HepG2 (cell line): ENCODE results near the gene SKIL. TPM values are rescaled to one million over a fixed set of nuclear protein-coding genes. Genes with fewer than 3 reads are reported as not detected.
A peak's percentile ranks its signal among the peaks of the same experiment; 100 is the strongest.

Experiments used
- ATF1 ChIP-seq: IDR thresholded peaks from 2 replicates; pipeline ENCODE4 v1.6.1; 2016; ENCODE audit warnings: mild to moderate bottlenecking, control low read depth
- ATM ChIP-seq: fragments of 450-650 bp; IDR thresholded peaks from 2 replicates; pipeline ENCODE4 v1.7.1; 2017; ENCODE audit warnings: mild to moderate bottlenecking, borderline replicate concordance
- BRF2 ChIP-seq: sonication (generic); formaldehyde crosslinking; IDR thresholded peaks from 2 replicates; pipeline ENCODE4 v1.8.1; 2022; ENCODE audit warnings: mild to moderate bottlenecking, missing genetic modification reagents
- CSRNP1 ChIP-seq: sonication (generic); formaldehyde crosslinking; IDR thresholded peaks from 2 replicates; pipeline ENCODE4 v1.8.1; 2023; ENCODE audit warnings: mild to moderate bottlenecking, missing genetic modification reagents
- ESRRA ChIP-seq: sonication (generic); formaldehyde crosslinking; IDR thresholded peaks from 2 replicates; pipeline ENCODE4 v1.5.1; 2020; ENCODE audit warnings: mild to moderate bottlenecking, low read depth, missing genetic modification reagents
- EZH2 ChIP-seq: conservative IDR thresholded peaks from 2 replicates; pipeline ENCODE4 v1.6.1; 2012; ENCODE audit warnings: mild to moderate bottlenecking, low read depth, low read length, moderate library complexity
- IRF9 ChIP-seq: sonication (generic); formaldehyde crosslinking; IDR thresholded peaks from 2 replicates; pipeline ENCODE4 v1.8.0; 2022; ENCODE audit warnings: missing genetic modification reagents, mild to moderate bottlenecking, borderline replicate concordance
- KAT8 ChIP-seq: IDR thresholded peaks from 2 replicates; pipeline ENCODE4 v1.6.1; 2016; ENCODE audit warnings: missing genetic modification reagents, missing compliant biosample characterization
- MAZ ChIP-seq, 2 experiments: sonication (generic) in 1 of 2; formaldehyde crosslinking in 1 of 2; IDR thresholded peaks; 2 replicates each; pipeline versions ENCODE4 v1.5.0 to v1.6.1; 2012 to 2020; ENCODE audit warnings: low read depth in 2 of 2, mild to moderate bottlenecking in 2 of 2, borderline replicate concordance in 1 of 2, improper control_type of control experiment in 1 of 2, low read length in 1 of 2, missing genetic modification reagents in 1 of 2, moderate library complexity in 1 of 2
- MTERF4 ChIP-seq: sonication (generic); formaldehyde crosslinking; IDR thresholded peaks from 2 replicates; pipeline ENCODE4 v1.8.0; 2023; ENCODE audit warnings: mild to moderate bottlenecking, missing genetic modification reagents
- NR1H2 ChIP-seq: sonication (generic); formaldehyde crosslinking; IDR thresholded peaks from 2 replicates; pipeline ENCODE4 v1.8.1; 2022; ENCODE audit warnings: low read depth, missing genetic modification reagents, borderline replicate concordance
- TFDP1 ChIP-seq: IDR thresholded peaks from 2 replicates; pipeline ENCODE4 v1.6.1; 2016; ENCODE audit warnings: missing compliant biosample characterization, missing genetic modification reagents, borderline replicate concordance
- ZBTB20 ChIP-seq: sonication (generic); formaldehyde crosslinking; IDR thresholded peaks from 2 replicates; pipeline ENCODE4 v1.8.1; 2023; ENCODE audit warnings: missing genetic modification reagents, low read depth, mild to moderate bottlenecking, borderline replicate concordance
- ZBTB21 ChIP-seq: sonication (generic); formaldehyde crosslinking; IDR thresholded peaks from 2 replicates; pipeline ENCODE4 v1.4.0; 2020; ENCODE audit warnings: missing genetic modification reagents
- ZBTB7B ChIP-seq: sonication (generic); formaldehyde crosslinking; IDR thresholded peaks from 2 replicates; pipeline ENCODE4 v1.4.0; 2020; ENCODE audit warnings: missing genetic modification reagents
- ZC3H13 ChIP-seq: sonication (generic); formaldehyde crosslinking; IDR thresholded peaks from 2 replicates; pipeline ENCODE4 v1.8.1; 2023; ENCODE audit warnings: mild to moderate bottlenecking, missing genetic modification reagents, moderate library complexity
- ZNF10 ChIP-seq: sonication (generic); formaldehyde crosslinking; IDR thresholded peaks from 2 replicates; pipeline ENCODE4 v1.4.0; 2020; ENCODE audit warnings: mild to moderate bottlenecking, low read depth, missing genetic modification reagents, borderline replicate concordance
- ZNF30 ChIP-seq: sonication (generic); formaldehyde crosslinking; IDR thresholded peaks from 2 replicates; pipeline ENCODE4 v1.5.0; 2020; ENCODE audit warnings: mild to moderate bottlenecking, missing genetic modification reagents
- ZNF580 ChIP-seq: IDR thresholded peaks from 2 replicates; pipeline ENCODE4 v1.6.1; 2016; ENCODE audit warnings: low read depth, borderline replicate concordance
- ZNF605 ChIP-seq: sonication (generic); formaldehyde crosslinking; IDR thresholded peaks from 2 replicates; pipeline ENCODE4 v1.8.0; 2022; ENCODE audit warnings: mild to moderate bottlenecking, missing genetic modification reagents
- ZNF704 ChIP-seq: sonication (generic); formaldehyde crosslinking; IDR thresholded peaks from 2 replicates; pipeline ENCODE4 v1.8.1; 2023; ENCODE audit warnings: mild to moderate bottlenecking, inconsistent platforms, moderate library complexity, missing genetic modification reagents, borderline replicate concordance
- ZNF768 ChIP-seq: sonication (generic); formaldehyde crosslinking; IDR thresholded peaks from 2 replicates; pipeline ENCODE4 v1.4.0; 2020; ENCODE audit warnings: missing genetic modification reagents
- polyA plus RNA-seq, 8 experiments: library from polyadenylated mRNA; depleted of rRNA in 3 of 8; stranded (reverse) in 7 of 8; unstranded in 1 of 8; fragments of >200 nt; fragmentation: Illumina TruSeq in 4 of 8; extraction: Trizol in 4 of 8; gene quantifications; 2 replicates each; pipeline versions ENCODE4 v1.2.1 to v1.2.3, GENCODE V29; 2011 to 2016; ENCODE audit warnings: low read depth in 4 of 8, missing spikeins in 1 of 8, mixed read lengths in 1 of 8; ENCODE audit not compliant: insufficient read depth in 1 of 8
- total RNA-seq, 5 experiments: library from RNA; depleted of rRNA; stranded (reverse); fragments of >200 nt; fragmentation: Illumina TruSeq; extraction: Trizol; gene quantifications; 2 replicates each; pipeline ENCODE4 v1.2.3, GENCODE V29; 2016; ENCODE audit warnings: low read depth in 1 of 5

Gene SKIL
- total and polyA plus RNA-seq, 2 of the 13 experiments (the other 11 are each of a cell fraction or from before 2014, with no cell fraction given), result 5.2 to 20.7 TPM

GRCh38 chr3:170426240-170426797 is 68.8 kb downstream of the SKIL start (continued):
- no peak for TF ChIP-seq IRF9 (CRISPR knock-in tag)
- no peak for TF ChIP-seq ESRRA (CRISPR knock-in tag)
- no peak for TF ChIP-seq NR1H2 (CRISPR knock-in tag)
- no peak for TF ChIP-seq KAT8 (CRISPR knock-in tag)
- no peak for TF ChIP-seq ZBTB20 (CRISPR knock-in tag)
- TF ChIP-seq TFDP1, result no peak
- no peak for TF ChIP-seq ZNF30 (CRISPR knock-in tag)
- no peak for TF ChIP-seq ZNF10
- 0 out of 2 replicates have a peak, but pooled peaks have one; percentile 17 for TF ChIP-seq BRF2 (CRISPR knock-in tag)
- TF ChIP-seq ZBTB7B (CRISPR knock-in tag), result no peak
- TF ChIP-seq ZNF768 (CRISPR knock-in tag), result peak; percentile 75; the same call in 1 of the 2 replicates
- TF ChIP-seq ZNF704 (CRISPR knock-in tag), result no peak
- no peak for TF ChIP-seq ZBTB21
- peak; percentile 13; the same call in 1 of the 2 replicates for TF ChIP-seq CSRNP1
- no peak for TF ChIP-seq ZNF580
- TF ChIP-seq ATM, result no peak
- TF ChIP-seq ZC3H13 (CRISPR knock-in tag), result no peak
- TF ChIP-seq ZNF605 (CRISPR knock-in tag), result 0 out of 2 replicates have a peak, but pooled peaks have one; percentile 22
- no peak for TF ChIP-seq EZH2
- no peak for TF ChIP-seq MTERF4 (CRISPR knock-in tag)
- no peak for TF ChIP-seq ATF1 (CRISPR knock-in tag)
- no peak for TF ChIP-seq MAZ (IDR thresholded peaks at IDR 0.05; ENCODE audit: borderline replicate concordance, low read depth, low read length)
- no peak for TF ChIP-seq MAZ (CRISPR knock-in tag; IDR thresholded peaks at IDR 0.05; ENCODE audit: low read depth)
